ENCODE results near the gene LMNTD2.
A peak's percentile ranks its signal among the peaks of the same experiment; 100 is the strongest.
"Not testable (repeated sequence)": the region's sequence is repeated elsewhere in the genome, so short reads cannot be mapped to it uniquely, and the experiment has no call there.

LMNTD2 gene

GRCh38 chr11:575313-575995 is 14.9 kb upstream of the LMNTD2 start:
- no CpG with 5 or more reads among the region's 81 CpGs for WGBS, 2 donors (ENCODE audit: extremely low coverage in 2 of 2, insufficient read length in 2 of 2, insufficient replicate concordance in 1 of 2)
- H2BK120ac ChIP-seq (ENCODE audit: low read depth, low read length), result no peak overlapping the region

GRCh38 chr11:574632-575312 is 14.2 kb upstream of the LMNTD2 start:
- Histone ChIP-seq H2BK120ac (ENCODE audit: low read depth, low read length) (no peak overlapping the region), H3K14ac (ENCODE audit: low read length) (no peak overlapping the region), H3K18ac (ENCODE audit: low read length) (peak overlapping the region; percentile 5), H3K4me3 (ENCODE audit: low read length in 2 of 2) (peak overlapping the region; percentile 86 to 96), H3K27ac (replicated peaks; ENCODE audit: low read length) (no peak overlapping the region), H3K36me3 (replicated peaks in 1 of 2; ENCODE audit: control insufficient read depth in 2 of 2, insufficient read depth in 2 of 2, low read length in 2 of 2) (peaks cover 3 to 9% of the 10 kb centered on the region in 2 donors), H2AFZ (ENCODE audit: low read length) (peak overlapping the region; percentile 100), H3K27me3 (ENCODE audit: control insufficient read depth in 3 of 3, insufficient read depth in 3 of 3, low read depth in 1 of 3, low read length in 3 of 3) (peaks cover 3 to 29% (median 13%) of the 10 kb centered on the region in 3 experiments), H3K4ac (ENCODE audit: low read length) (no peak overlapping the region), H2BK15ac (ENCODE audit: low read length) (peak overlapping the region; percentile 75), H4K91ac (ENCODE audit: low read depth, low read length, poor library complexity) (no peak overlapping the region), H3K79me1 (ENCODE audit: low read depth, low read length) (peaks cover 20% of the 10 kb centered on the region), H4K8ac (ENCODE audit: low read depth, low read length) (no peak overlapping the region), H2BK12ac (ENCODE audit: low read length) (no peak overlapping the region), H2BK5ac (ENCODE audit: low read length) (peak overlapping the region; percentile 22), H3K9ac (ENCODE audit: low read depth, low read length, poor library complexity) (peak overlapping the region; percentile 77), H3K4me1 (ENCODE audit: control insufficient read depth in 2 of 2, insufficient read depth in 1 of 2, low read depth in 1 of 2, low read length in 2 of 2) (peaks cover 26 to 31% of the 10 kb centered on the region in 2 donors), H3K23ac (ENCODE audit: low read depth, low read length, poor library complexity) (peak overlapping the region; percentile 0), H3K4me2 (ENCODE audit: insufficient read depth, low read length, poor library complexity, severe bottlenecking) (peak overlapping the region; percentile 94), H3K9me3 (replicated peaks in 1 of 2; ENCODE audit: control insufficient read depth in 2 of 2, insufficient read depth in 1 of 2, low read depth in 1 of 2, low read length in 2 of 2) (no peaks in the 10 kb centered on the region), H2AK5ac (ENCODE audit: low read depth, low read length) (peak overlapping the region; percentile 81)
- no CpG with 5 or more reads among the region's 25 CpGs for WGBS, 2 donors (ENCODE audit: extremely low coverage in 2 of 2, insufficient read length in 2 of 2, insufficient replicate concordance in 1 of 2)
- no peak for DNase-seq (ENCODE audit: low spot score)

More at GRCh38 chr11:575313-575995, 14.9 kb upstream of the LMNTD2 start:
- Histone ChIP-seq H2BK5ac (ENCODE audit: low read length) (peak overlapping the region; percentile 95), H3K4me2 (ENCODE audit: insufficient read depth, low read length, poor library complexity, severe bottlenecking) (peak overlapping the region; percentile 94), H3K18ac (ENCODE audit: low read length) (peak overlapping the region; percentile 99), H3K36me3 (replicated peaks in 1 of 2; ENCODE audit: control insufficient read depth in 2 of 2, insufficient read depth in 2 of 2, low read length in 2 of 2) (peaks cover 3 to 9% of the 10 kb centered on the region in 2 donors), H3K9me3 (replicated peaks in 1 of 2; ENCODE audit: control insufficient read depth in 2 of 2, insufficient read depth in 1 of 2, low read depth in 1 of 2, low read length in 2 of 2) (no peaks in the 10 kb centered on the region), H3K27ac (replicated peaks; ENCODE audit: low read length) (no peak overlapping the region), H3K9ac (ENCODE audit: low read depth, low read length, poor library complexity) (peak overlapping the region; percentile 99), H3K23ac (ENCODE audit: low read depth, low read length, poor library complexity) (peak overlapping the region; percentile 96), H2BK12ac (ENCODE audit: low read length) (peak overlapping the region; percentile 98), H2AK5ac (ENCODE audit: low read depth, low read length) (peak overlapping the region; percentile 88), H2BK15ac (ENCODE audit: low read length) (peak overlapping the region; percentile 89), H3K4ac (ENCODE audit: low read length) (peak overlapping the region; percentile 89), H3K14ac (ENCODE audit: low read length) (peak overlapping the region; percentile 99), H3K4me1 (ENCODE audit: control insufficient read depth in 2 of 2, insufficient read depth in 1 of 2, low read depth in 1 of 2, low read length in 2 of 2) (peaks cover 25 to 31% of the 10 kb centered on the region in 2 donors), H3K79me1 (ENCODE audit: low read depth, low read length) (peaks cover 26% of the 10 kb centered on the region), H2AFZ (ENCODE audit: low read length) (peak overlapping the region; percentile 100), H3K4me3 (ENCODE audit: low read length in 2 of 2) (peak overlapping the region; percentile 86 to 96), H4K8ac (ENCODE audit: low read depth, low read length) (peak overlapping the region; percentile 43), H3K27me3 (ENCODE audit: control insufficient read depth in 3 of 3, insufficient read depth in 3 of 3, low read depth in 1 of 3, low read length in 3 of 3) (peaks cover 3 to 29% (median 13%) of the 10 kb centered on the region in 3 experiments), H4K91ac (ENCODE audit: low read depth, low read length, poor library complexity) (no peak overlapping the region)
- DNase-seq (ENCODE audit: low spot score), result peak; percentile 75

- peak overlapping the region; percentile 75 for H2BK15ac ChIP-seq (ENCODE audit: low read length)
- not testable (repeated sequence) for DNase-seq (ENCODE audit: low spot score); H3K4me2 ChIP-seq (ENCODE audit: insufficient read depth, low read length, poor library complexity, severe bottlenecking); H2BK5ac ChIP-seq (ENCODE audit: low read length); H3K18ac ChIP-seq (ENCODE audit: low read length); H3K23ac ChIP-seq (ENCODE audit: low read depth, low read length, poor library complexity); H2BK120ac ChIP-seq (ENCODE audit: low read depth, low read length); H2BK12ac ChIP-seq (ENCODE audit: low read length); H3K4me3 ChIP-seq (ENCODE audit: low read length in 2 of 2); H4K91ac ChIP-seq (ENCODE audit: low read depth, low read length, poor library complexity); H3K14ac ChIP-seq (ENCODE audit: low read length); H3K27ac ChIP-seq (replicated peaks; ENCODE audit: low read length); H3K4ac ChIP-seq (ENCODE audit: low read length); H3K9ac ChIP-seq (ENCODE audit: low read depth, low read length, poor library complexity); H2AK5ac ChIP-seq (ENCODE audit: low read depth, low read length); H3K9me3 ChIP-seq (replicated peaks in 1 of 2; ENCODE audit: control insufficient read depth in 2 of 2, insufficient read depth in 1 of 2, low read depth in 1 of 2, low read length in 2 of 2); H3K36me3 ChIP-seq (replicated peaks in 1 of 2; ENCODE audit: control insufficient read depth in 2 of 2, insufficient read depth in 2 of 2, low read length in 2 of 2); H4K8ac ChIP-seq (ENCODE audit: low read depth, low read length)
- H3K4me1 ChIP-seq (ENCODE audit: control insufficient read depth in 2 of 2, insufficient read depth in 1 of 2, low read depth in 1 of 2, low read length in 2 of 2), result peaks cover 31 to 37% of the 10 kb centered on the region in 2 donors
- H3K27me3 ChIP-seq (ENCODE audit: control insufficient read depth in 3 of 3, insufficient read depth in 3 of 3, low read depth in 1 of 3, low read length in 3 of 3), result peaks cover 3 to 29% (median 13%) of the 10 kb centered on the region in 3 experiments
- peaks cover 14% of the 10 kb centered on the region for H3K79me1 ChIP-seq (ENCODE audit: low read depth, low read length)
- H2AFZ ChIP-seq (ENCODE audit: low read length), result peak overlapping the region; percentile 100
- no CpG with 5 or more reads among the region's 14 CpGs for WGBS, 2 donors (ENCODE audit: extremely low coverage in 2 of 2, insufficient read length in 2 of 2, insufficient replicate concordance in 1 of 2)
Measured at GRCh38 chr11:574031-574570, 13.6 kb upstream of the LMNTD2 start.
